GM23338 (cell line): ENCODE measurements around the gene POR.

ENCODE experiments used
- CREB1 ChIP-seq: fragments of 250-450 bp; sonication (Bioruptor Pico); IDR thresholded peaks from 2 replicates; pipeline ENCODE4 v1.5.0; 2020; ENCODE audit warnings: low read depth, mild to moderate bottlenecking, moderate library complexity
- CTCF ChIP-seq, 2 experiments: fragments of 200-600 bp in 1 of 2; sonication (generic) in 1 of 2; conservative IDR thresholded peaks; 2 replicates each; pipeline versions ENCODE4 v1.5.1 to v1.6.1; 2016 to 2017; ENCODE audit warnings: antibody characterized with exemption in 2 of 2, low read depth in 2 of 2, mild to moderate bottlenecking in 2 of 2, moderate library complexity in 1 of 2
- EZH2 ChIP-seq: fragments of 200-600 bp; sonication (generic); IDR thresholded peaks from one replicate; pipeline ENCODE4 v1.8.0; 2017; ENCODE audit warnings: antibody characterized with exemption, mild to moderate bottlenecking, low read depth; ENCODE audit not compliant: unreplicated experiment
- JUNB ChIP-seq: IDR thresholded peaks from one replicate; pipeline ENCODE4 v1.6.1; 2016; ENCODE audit warnings: antibody characterized with exemption; ENCODE audit not compliant: unreplicated experiment

- TF ChIP-seq CTCF (conservative IDR thresholded peaks at IDR 0.05; ENCODE audit: low read depth in 2 of 2) (no peak), CREB1 (no peak), EZH2 (no peak), JUNB (no peak)
Measured at GRCh38 chr7:75979759-75980429, 64.9 kb downstream of the POR start.
